Dermis blood vessel endothelial cell (primary cell): ENCODE measurements around the gene TNK2. TPM values are rescaled to one million over a fixed set of nuclear protein-coding genes. Genes with fewer than 3 reads are reported as not detected.
A peak's percentile ranks its signal among the peaks of the same experiment; 100 is the strongest.
"Not testable (repeated sequence)": the region's sequence is repeated elsewhere in the genome, so short reads cannot be mapped to it uniquely, and the experiment has no call there.

Source experiments
- DNase-seq: peaks from one replicate; pipeline ENCODE4 v3.0.0; 2010
- total RNA-seq: library from RNA; depleted of rRNA; stranded (reverse); fragments of >200 nt; gene quantifications from 2 replicates; pipeline ENCODE4 v1.2.3, GENCODE V29; 2014

TNK2 gene
- total RNA-seq, result 16.6 and 20.1 TPM in 2 replicates

DNA sequence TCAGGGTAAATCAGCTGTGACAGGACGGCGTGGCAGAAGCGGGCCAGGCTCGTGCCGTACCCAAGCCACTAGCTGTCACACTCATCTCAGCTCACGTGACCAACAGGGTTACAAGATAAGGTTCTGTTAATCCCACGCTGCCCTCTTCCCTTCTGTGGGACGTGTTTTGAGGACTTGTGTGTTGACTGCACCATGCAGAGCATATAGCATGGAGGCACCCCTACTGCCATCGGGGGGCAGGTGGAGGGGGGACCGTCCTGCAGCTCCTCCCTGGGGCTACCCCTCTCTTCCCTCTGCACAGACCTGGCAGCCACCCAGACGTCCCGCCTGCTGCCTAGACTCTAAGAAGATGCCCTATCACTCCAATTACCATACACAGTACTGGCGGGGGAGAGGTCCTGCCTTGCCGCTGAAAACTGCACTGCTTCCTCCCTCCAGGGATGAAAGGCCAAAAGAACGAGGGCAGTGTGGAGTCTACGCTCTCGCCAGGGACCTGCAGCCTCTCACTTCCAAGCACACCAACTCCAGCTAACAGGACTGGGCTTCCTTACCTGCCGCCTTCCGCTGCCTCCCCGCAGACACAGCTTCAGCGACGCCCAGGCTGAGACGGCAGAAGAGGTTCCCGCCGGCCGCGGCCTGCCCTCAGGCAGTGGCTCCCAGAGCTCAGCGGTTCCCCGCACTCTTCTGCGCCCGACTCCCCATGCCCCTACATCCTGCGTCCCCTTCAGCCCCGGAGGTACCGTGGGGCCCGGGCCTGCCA is at the start of gene TNK2:
Gene TNK2, minus strand, starts transcription at position 618 of the 760 bp plus-strand sequence. CDS start 19,963 bp downstream, outside the sequence.
- peak; percentile 32 for DNase-seq

DNA sequence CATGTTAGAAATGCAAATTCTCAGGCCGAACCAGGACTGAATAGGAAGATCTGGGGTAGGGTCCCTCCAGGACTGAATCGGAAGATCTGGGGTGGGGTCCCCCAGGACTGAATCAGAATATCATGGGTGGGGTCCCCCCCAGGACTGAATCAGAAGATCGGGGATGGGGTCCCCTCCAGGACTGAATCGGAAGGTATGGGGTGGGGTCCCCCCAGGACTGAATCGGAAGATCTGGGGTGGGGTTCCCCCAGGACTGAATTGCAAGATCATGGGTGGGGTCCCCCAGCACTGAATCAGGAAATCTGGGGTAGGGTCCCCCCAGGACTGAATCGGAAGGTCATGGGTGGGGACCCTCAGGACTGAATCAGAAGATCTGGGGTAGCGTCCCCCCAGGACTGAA is 48.2 kb upstream of the TNK2 start:
- no peak for DNase-seq

DNA sequence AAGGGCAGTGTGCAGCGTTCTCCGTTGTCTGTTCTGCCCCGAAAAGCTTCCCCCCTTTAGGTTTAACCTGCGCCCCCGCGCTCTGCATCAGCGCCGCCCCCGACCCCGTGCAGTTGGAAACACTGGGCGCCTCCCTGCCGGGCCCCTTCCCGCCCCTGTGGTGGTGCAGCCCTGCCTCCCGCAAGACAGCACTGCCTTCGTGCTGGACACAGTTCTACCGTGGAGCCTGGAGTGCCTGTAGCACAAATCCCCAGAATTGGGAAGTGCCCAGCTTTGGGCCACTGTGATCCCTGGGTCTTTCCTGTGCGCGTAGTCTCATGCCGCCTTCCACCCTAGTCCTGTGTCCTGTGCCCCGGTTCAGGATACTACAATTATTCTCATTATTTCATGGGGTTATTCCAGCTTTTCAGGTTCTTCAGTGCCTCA is 47.1 kb upstream of the TNK2 start:
- not testable (repeated sequence) for DNase-seq

DNA sequence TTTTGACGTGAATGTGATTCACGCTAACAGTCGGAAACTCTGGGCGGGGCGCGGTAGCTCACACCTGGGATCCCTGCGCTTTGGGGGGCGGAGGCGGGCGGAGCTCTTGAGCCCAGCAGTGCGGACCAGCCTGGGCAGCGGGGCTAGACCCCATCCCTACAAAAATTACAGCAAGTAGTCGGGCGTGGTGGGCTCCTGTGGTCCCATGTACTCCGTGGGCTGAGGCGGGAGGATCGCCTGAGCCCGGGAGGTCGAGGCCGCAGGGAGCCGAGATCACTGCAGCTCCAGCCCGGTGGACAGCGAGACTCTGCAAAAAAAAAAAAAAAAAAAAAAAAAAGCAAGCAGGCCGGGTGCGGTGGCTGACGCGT is 46.4 kb upstream of the TNK2 start:
- not testable (repeated sequence) for DNase-seq

DNA sequence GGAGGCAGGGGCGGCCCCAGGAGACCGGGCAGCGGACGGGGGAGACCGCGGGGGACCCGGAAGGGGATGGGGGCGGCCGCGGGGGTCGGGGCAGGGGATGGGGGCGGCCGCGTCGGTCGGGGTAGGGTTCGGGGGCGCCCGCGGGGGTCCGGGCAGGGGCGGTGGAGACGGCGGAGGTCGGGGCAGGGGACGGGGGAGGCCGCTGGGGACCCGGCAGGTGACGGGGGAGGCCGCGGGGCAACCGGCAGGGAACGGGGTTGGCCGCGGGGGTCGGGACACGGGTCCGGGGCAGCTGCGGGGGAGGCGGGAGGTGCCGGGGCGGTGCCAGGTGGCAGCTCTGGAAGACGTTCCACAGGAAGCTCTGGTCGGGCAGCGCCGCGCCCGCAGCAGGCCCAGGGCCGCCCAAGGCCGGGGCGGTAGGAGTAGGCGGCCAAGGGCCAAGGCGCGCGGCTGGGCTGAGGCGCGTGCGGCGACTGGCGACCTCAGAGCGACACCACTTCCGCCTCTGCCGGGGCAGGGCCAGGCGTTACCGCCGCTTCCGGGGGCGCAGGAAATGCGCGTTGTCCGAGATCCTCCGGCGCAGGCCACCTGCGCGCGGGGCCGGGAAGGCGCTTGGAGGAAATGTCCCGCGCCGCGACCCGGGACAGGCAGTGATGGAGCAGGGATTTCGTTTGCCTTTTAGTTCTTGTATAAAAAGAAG is 45.9 kb upstream of the TNK2 start:
- DNase-seq, result peak; percentile 29

DNA sequence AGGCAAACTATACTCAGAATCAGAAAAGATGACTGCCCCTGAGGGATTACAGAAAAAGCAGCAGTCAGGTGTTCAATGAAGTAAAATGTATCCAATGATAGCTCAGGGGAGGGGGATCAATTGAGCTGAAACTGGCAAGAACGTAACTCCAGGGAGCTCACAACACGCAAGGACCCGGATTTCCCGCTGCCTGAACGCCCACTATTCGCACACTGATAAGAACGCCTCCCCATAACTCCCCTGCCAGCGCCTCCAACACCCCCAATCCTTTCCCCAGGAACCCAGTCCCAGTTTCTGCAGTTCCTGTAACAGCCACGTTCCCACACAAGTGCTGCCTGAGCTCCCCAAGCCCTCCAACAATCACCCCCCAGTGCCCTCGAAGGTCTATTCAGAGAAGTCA is 44.2 kb upstream of the TNK2 start:
- not testable (repeated sequence) for DNase-seq

DNA sequence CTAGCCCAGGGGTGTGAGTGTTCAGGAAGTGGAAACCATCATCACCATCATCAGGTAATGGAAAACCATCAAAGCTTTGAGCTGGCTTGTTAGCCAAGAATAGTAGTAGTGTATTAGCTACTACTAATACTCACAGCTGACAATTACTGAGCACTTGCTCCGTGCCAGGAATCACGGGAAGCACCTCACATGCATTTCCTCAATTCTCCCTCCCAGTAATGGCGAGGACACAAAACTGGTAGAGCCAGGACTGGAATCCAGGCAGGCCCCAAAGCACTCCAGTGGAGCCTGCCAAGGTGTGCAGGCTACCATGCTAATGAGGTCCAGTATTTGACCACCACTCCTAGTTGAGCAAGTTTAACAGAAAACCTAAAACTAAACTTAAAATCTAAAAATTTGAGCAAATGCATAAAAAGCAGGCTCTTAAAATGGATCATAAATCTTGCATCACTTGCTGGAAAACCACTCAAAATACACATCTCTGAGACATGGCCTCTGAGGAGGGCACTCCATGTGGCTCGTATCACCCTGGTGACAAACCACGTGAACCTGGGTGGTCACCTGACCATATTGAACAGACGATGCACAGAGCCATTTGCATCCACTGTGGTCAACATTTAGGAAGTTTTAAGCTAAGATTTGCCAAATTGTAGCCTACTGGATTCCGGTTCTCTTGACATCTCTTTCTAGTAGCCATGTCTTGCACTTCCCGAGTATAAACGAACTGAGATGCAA is 43.3 kb upstream of the TNK2 start:
- peak; percentile 59 for DNase-seq

DNA sequence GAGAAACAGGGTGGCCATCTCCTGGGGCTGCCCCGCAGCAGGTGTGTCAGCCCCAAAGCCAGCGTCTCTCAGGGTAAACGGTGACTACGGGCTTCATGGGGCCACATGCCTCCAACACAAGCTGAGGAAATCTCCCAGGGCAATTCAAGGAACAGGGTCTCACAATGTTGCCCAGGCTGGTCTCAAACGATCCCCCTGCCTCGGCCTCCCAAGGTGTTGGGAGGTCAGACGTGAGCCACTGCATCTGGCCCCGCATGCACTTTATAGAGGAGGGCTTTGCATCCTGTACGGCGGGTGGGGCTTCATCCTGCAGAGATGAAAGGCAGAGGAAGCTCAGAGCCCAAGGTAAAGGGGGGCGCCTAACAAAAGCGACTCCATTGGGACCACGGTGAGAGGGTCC is 42.4 kb upstream of the TNK2 start:
- DNase-seq, result not testable (repeated sequence)

DNA sequence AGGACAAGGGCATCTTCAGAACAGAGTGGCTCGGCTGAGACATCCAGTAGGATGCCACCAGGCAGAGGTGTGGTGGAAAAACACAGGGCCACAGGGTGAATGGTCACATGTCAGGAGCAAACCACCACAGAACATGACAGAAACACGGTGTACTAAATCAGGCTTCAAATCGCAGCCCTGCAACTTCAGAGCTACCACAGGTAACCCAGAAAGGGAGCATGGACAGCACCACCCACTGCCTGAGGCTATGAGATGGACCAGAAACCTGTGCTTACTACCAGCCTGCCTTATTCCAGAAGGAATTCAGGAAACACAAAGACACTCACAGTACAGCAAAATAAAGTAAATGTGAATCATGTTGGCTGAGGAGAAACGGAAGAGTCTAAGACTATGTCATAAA is 41.8 kb upstream of the TNK2 start:
- DNase-seq, result not testable (repeated sequence)

DNA sequence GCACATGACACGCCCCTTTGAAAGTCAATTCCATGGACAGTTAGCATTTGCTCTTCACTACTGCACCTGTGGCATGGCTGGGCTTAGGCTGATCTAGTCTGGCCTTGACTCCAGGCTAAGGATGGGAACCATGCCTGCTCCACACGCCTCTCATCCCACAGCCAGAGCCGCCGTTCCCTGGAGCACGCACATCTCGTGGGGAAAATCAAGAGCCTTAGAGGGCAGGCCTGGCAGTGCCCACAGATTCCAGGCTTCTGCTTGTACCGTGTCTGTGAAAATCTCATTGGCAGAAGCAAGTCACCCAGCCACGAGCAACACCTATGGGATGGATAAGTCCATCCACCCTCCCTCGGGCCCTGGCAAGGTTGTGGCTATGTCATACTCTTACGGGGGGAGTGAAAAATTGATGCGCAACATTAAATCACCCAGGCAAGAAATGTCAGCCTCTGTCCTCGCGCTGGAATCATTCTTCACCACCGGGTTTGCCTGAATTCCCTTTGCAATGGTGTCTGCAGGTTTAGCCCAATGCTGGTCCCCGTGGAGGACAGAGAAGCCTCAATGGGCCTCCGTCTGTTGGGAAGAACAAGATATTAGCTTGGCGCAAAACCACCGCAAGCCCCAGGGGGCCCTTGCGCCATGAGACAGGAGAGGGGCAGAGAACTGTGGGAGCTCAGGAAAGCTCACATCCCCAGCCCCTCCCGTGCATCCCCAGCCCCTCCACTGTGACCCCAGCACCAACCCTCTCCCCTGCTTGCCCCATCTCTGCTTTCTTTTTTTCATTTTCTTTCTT is 38.8 kb upstream of the TNK2 start:
- DNase-seq, result not testable (repeated sequence)

DNA sequence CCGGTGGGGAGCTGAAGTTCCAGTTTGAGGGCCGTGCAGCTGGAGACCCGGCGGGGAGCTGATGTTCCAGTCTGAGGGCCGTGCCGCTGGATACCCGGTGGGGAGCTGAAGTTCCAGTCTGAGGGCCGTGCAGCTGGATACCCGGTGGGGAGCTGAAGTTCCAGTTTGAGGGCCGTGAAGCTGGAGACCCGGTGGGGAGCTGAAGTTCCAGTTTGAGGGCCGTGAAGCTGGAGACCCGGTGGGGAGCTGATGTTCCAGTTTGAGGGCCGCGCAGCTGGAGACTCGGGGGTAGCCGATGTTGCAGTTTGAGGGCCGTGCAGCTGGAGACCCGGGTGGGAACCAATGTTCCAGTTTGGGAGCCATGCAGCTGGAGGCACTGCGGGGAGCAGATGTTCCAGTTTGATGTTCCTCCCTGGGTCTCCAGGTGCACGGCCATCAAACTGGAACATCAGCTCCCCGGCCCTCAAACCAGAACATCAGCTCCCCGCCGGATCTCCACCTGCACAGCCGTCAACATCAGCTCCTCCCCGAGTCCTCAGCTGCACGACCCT is 33.0 kb upstream of the TNK2 start:
- DNase-seq, result not testable (repeated sequence)

DNA sequence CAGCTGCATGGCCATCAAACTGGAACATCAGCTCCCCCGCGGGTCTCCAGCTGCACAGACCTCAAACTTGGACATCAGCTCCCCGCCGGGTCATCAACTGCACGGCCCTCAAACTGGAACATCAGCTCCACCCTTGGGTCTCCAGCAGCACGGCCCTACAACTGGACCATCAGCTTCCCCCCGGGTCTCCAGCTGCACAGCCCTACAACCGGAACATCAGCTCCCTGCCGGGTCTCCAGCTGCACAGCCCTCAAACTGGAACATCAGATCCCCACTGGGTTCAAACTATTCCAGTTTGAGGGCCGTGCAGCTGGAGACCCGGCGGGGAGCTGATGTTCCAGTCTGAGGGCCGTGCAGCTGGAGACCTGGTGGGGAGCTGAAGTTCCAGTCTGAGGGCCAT is 32.5 kb upstream of the TNK2 start:
- not testable (repeated sequence) for DNase-seq

DNA sequence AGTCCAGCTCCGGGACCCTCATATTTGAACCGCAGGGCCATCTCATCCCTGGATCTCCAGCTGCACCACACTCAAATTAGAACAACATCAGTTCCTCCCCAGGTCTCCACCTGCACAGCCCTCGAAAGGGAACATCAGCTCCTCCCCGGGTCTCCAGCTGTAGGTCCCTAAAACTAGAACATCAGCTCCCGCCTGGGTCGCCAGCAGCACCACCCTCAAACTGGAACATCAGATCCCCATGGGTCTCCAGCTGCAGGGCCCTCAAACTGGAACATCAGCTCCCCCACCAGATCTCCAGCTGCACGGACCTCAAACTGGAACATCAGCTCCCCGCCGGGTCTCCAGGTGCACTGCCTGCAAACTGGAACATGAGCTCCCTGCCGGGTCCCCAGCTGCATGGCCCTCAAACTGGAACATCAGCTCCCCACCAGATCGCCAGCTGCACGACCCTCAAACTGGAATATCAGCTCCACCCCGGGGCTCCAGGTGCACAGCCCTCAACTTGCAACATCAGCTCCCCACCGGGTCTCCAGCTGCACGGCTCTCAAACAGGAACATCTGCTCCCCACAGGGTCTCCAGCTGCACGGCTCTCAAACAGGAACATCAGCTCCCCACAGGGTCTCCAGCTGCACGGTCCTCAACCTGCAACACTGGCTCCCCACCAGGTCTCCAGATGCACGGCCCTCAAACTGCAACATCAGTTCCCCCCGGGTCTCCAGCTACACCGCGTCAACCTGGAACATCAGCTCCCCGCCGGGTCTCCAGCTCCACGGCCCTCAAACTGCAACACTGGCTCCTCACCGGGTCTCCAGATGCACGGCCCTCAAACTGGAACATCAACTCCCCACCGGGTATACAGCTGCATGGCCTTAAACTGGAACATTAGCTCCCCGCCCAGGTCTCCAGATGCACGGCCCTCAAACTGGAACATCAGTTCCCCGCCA is 31.4 kb upstream of the TNK2 start:
- not testable (repeated sequence) for DNase-seq

DNA sequence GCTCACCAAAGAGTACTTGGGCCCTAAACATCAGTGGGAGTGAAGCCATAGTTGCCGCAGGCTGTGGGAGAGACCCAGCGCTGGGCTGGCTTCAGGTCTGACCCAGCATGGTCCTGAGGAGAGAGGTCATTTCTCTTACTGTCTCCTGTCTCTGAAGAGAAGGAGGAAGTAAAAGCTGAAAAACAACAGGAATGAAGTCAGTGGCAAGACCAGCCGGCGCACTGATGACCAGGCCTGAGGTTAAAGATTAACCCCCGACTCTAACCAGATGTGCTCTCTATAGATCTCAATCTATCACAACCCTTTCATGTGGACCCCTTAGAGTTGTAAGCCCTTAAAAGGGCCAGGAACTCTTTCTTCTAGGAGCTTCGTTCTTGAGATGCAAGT is 24.7 kb upstream of the TNK2 start:
- DNase-seq, result not testable (repeated sequence)

DNA sequence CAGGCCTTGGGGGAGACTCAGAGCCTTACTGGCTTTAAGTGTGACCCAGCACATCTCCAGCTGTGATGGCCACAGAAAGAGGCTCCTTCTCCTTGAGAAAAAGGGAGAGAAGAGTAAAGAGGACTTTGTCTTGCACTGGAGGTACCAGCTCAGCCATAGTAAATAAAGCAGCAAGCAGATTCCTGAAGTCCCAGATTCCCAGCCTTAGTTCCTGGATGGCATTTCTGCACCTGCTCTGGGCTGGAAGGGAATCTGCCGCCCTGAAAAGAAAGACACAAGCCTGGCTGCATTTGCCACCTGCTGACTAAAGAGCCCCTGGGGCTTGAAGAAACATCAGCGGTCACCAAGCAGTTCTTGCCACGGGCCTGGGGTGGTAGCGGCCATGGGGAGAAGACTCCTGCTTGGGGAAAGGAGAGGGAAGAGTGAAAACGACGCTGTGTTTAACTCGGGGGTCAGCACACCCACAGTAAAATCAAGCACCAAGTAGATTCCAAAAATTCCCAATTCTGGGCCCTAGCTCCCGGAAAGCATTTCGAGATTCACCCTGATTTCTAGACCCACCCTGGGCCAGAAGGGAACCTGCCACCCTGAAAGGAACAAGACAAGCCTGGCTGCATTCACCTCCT is 24.2 kb upstream of the TNK2 start:
- DNase-seq, result no peak

DNA sequence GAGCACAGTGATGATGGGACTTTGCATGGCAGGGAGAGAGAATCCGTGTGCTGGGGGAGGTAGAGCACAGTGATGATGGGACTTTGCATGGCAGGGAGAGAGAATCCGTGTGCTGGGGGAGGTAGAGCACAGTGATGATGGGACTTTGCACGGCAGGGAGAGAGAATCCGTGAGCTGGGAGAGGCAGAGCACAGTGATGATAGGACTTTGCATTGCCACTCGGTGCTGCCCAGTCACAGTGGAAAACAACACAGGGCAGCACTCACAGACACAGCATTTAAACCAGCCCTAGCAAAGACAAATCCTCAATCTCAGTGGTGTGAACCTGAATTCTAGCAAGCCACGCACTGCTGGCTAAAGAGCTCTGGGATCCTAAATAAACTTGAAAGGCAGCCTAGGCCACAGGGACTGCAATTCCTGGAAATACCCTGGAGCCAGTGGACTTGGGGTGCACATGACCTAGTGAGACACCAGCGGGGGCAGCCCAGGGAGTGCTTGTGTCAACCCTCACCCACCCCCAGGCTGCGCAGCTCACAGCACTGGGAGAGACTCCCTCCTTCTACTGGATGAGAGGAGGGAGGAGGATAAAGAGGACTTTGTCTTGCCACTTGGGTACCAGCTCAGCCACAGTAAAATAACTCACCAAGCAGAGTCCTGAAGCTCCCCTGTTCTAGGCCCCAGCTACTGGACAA is 23.4 kb upstream of the TNK2 start:
- no peak for DNase-seq

DNA sequence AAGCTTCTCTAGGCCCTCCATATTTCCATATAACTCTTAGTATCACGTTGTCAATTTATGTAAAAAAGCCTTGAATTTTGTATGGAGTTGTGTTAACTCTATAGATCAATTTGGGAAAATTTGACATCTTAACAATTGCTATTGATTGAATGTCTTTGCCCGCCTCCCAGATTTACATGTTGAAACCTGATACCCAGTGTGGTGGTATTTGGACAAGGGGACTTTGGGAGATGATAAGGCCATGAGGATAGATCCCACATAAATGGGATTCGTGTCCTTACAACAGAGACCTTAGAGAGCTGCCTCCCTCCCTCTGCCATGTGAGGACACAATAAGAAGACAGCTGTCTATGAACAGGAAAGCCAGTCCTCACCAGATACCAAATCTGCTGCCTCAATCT is 21.1 kb upstream of the TNK2 start:
- DNase-seq, result no peak

DNA sequence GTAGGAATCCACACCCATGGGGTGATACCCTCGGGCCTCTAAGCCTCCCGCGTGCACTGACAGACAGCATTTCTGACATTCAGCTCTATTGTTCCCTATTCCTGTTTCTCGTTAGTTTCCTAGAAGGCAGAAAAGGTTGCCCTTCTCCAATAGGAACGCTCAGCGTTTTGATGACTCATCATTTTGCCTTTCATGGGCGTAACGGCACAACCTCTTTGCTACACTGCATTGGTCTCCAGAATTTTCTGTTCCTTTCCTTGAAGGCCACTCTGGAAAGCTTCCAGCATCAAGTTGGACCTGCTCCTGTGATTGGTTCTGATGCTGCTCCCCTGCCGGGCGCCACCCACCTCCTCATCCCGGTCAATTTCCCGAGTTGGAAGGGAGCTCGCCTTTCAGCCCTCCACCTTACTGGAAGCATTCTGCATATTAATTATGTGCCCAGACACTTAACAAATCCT is 13.0 kb upstream of the TNK2 start:
- peak; percentile 56 for DNase-seq

DNA sequence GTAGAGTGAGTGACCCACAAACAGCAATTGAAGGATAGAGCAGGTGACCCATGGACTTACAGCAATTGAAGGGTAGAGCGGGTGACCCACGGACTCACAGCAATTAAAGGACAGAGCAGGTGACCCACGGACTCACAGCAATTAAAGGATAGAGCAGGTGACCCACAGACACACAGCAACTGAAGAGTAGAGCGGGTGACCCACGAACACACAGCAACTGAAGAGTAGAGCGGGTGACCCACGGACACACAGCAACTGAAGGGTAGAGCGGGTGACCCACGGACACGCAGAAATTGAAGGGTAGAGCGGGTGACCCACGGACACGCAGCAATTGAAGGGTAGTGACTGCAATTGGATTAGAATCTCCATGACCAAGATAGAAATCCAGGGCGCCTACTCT is 9.8 kb upstream of the TNK2 start:
- no peak for DNase-seq

DNA sequence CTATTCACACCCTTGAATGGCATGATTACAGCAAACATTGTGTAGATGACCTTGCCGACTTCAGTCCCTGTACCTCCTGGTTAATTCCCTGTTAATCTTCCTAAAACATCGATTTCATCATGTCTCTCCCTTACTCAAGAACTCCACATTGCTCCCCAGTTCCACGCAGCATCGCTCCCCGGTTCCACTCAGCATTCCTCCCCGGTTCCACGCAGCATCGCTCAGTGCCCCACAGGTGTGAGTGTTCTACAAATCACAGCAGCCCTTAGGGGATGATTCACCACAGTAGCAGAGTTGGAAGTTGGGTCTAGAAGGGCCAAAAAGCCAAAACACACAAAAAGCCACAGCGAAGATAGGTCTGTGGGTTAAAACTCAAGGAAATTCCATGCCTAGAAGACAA is 8.6 kb upstream of the TNK2 start:
- no peak for DNase-seq
